Cortex of kidney (tissue), 1 donor: Measurements from ENCODE around the gene HSD17B7.
"Not testable (repeated sequence)": the region's sequence is repeated elsewhere in the genome, so short reads cannot be mapped to it uniquely, and the experiment has no call there.

Experiments
- DNase-seq: peaks from one replicate; lab custom pipeline; 2025; lab: John Stamatoyannopoulos, UW

The HSD17B7 gene, protein sequence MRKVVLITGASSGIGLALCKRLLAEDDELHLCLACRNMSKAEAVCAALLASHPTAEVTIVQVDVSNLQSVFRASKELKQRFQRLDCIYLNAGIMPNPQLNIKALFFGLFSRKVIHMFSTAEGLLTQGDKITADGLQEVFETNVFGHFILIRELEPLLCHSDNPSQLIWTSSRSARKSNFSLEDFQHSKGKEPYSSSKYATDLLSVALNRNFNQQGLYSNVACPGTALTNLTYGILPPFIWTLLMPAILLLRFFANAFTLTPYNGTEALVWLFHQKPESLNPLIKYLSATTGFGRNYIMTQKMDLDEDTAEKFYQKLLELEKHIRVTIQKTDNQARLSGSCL

GRCh38 chr1:162790303-162790984 lies at the start of gene HSD17B7:
Gene HSD17B7 (plus strand): TSS chr1:162790702. CDS start chr1:162790801, 99 bp downstream.
- DNase-seq = not testable (repeated sequence)

- DNase-seq = no peak
Measured at GRCh38 chr1:162740755-162741154, 49.7 kb upstream of the HSD17B7 start.

GRCh38 chr1:162741574-162741973 lies 48.9 kb upstream of the HSD17B7 start:
- no peak for DNase-seq

DNA sequence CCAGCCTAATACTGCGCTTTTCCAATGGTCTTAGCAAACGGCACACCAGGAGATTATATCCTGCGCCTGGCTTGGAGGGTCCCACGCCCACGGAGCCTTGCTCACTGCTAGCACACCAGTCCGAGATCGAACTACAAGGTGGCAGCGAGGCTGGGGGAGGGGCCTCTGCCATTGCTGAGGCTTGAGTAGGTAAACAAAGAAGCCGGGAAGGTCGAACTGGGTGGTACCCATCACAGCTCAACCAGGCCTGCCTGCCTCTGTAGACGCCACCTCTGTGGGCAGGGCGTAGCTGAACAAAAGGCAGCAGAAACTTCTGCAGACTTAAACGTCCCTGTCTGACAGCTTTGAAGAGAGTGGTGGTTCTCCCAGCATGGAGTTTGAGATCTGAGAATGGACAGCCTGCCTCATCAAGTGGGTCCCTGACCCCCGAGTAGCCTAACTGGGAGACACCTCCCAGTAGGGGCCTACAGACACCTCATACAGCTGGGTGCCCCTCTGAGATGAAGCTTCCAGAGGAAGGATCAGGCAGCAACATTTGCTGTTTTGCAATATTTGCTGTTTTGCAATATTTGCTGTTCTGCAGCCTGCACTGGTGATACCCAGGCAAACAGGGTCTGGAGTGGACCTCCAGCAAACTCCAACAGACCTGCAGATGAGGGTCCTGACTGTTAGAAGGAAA lies 44.1 kb upstream of the HSD17B7 start:
- not testable (repeated sequence) for DNase-seq

DNA sequence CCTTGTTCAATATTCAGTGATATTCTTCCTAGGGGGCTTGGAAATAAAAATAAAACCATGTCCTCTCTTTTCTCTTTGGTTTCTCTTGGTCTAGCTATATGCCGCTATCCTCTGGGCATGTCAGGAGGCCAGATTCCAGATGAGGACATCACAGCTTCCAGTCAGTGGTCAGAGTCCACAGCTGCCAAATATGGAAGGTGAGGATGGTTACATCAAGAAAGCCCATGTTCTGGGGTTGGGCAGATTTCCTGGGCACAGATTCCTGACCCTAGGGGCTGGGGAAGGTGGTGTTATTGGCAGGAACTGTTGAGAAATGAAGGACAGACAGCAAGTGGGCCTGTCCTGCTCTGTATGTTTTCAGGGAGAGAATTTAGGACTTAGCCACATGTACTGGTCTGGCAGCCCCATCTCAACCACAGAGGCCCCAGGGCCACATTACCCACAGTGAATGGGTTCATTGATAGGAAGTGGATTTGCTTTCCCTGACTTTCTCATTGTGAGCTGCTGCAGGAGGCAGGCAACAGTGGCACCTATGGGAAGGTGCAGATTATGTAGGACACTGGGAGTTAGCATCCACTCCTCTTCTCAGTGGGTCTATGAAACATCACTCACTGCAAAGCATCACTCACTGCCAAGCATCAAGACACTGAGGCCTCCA lies 37.4 kb upstream of the HSD17B7 start:
- DNase-seq = no peak

DNA sequence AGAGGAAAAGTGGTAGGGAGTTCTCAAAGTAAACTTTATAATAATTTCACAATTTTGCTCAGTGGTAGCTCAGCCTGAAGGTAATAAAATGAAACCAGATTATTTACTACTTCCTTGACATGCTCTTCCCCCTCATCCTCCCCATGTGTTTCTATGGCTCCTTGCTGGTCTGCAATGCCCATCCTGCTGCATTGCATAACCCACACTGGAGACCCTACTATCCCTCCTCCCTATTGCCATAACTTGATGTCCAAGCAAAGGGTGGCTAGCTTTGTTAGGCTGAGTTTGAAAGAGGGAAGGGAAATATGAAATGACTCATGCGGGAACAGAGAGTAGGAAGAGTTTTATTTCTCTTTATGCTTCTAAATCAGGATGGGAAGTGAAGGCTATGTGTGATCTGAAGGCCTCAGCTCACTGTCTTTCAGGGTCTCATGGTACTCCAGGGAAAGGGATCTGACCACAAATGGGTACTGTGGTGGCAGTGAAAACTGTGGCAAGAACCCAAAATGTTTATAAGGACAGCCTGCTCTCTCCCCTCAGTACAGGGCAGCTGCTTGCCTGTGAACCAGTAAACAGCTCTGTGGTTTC lies 36.4 kb upstream of the HSD17B7 start:
- no peak for DNase-seq

GRCh38 chr1:162755306-162755705 lies 35.2 kb upstream of the HSD17B7 start:
- no peak for DNase-seq

- DNase-seq = no peak
Measured at GRCh38 chr1:162756523-162756922, 34.0 kb upstream of the HSD17B7 start.

- DNase-seq = no peak
Measured at GRCh38 chr1:162757476-162757875, 33.0 kb upstream of the HSD17B7 start.

DNA sequence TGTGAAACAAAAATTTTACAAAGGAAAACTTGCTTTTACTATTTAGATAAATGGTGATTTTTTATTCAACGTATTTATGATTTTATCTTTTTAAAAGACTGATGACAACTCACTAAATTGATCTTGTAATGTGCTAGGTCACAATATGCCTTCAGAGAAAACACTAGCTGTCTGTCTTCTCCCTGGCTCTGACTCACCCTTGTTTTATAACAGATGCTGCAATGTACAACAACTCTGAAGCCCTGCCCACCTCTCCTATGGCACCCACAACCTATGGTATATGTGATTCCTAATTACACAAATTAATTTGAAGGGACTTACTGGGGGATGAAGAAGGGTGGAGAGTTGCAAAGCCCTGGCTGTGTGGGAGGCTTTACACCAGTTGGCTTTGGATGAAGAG lies 24.7 kb upstream of the HSD17B7 start:
- DNase-seq = no peak

GRCh38 chr1:162772571-162773154 lies 17.8 kb upstream of the HSD17B7 start:
- no peak for DNase-seq

DNA sequence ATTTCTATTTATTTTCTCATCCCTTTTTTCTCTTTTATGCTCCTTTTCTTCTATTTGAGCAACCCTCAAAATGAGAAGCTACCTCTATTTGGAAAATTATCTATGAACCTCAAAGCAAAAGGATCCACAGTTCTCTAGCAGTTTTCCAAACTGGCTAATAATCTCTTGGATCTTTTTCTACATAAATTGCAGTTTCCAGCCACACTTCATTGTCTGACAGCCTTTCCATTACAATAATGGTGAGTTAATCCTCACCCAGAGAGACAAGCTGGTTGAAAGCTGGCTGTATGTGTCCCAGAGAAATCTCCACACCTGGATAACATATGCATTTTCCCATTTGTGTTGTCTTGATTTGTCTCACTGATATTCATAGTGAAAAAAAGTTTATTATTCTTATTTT lies 16.5 kb upstream of the HSD17B7 start:
- no peak for DNase-seq

- no peak for DNase-seq
Measured at GRCh38 chr1:162779043-162779442, 11.5 kb upstream of the HSD17B7 start.

GRCh38 chr1:162782671-162783070 lies 7.8 kb upstream of the HSD17B7 start:
- DNase-seq = no peak

- not testable (repeated sequence) for DNase-seq
Measured at GRCh38 chr1:162784926-162785325, 5.6 kb upstream of the HSD17B7 start.

DNA sequence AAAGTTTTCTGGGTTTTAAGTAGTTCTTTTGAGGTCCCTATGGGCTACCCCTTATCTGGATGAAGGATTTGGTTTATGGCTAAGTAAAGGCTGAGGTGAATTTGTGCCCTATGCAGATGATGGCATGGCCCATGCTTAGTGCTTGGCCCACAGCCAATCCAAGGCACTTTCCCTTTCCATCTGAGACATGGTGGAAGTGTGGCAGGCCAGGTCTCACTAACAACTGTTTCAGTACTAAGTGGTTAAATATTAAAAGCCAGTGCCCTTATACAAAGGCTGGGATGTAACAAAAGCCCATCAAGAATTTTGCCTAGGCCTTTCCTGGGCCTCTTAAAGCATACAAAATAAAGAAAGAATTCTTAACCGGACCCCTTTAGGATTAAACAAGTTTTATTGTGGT lies 1.7 kb upstream of the HSD17B7 start:
- DNase-seq = not testable (repeated sequence)

GRCh38 chr1:162790985-162791357 lies 469 bp downstream of the HSD17B7 start:
- not testable (repeated sequence) for DNase-seq

GRCh38 chr1:162794284-162794683 lies 3.8 kb downstream of the HSD17B7 start:
- not testable (repeated sequence) for DNase-seq

DNA sequence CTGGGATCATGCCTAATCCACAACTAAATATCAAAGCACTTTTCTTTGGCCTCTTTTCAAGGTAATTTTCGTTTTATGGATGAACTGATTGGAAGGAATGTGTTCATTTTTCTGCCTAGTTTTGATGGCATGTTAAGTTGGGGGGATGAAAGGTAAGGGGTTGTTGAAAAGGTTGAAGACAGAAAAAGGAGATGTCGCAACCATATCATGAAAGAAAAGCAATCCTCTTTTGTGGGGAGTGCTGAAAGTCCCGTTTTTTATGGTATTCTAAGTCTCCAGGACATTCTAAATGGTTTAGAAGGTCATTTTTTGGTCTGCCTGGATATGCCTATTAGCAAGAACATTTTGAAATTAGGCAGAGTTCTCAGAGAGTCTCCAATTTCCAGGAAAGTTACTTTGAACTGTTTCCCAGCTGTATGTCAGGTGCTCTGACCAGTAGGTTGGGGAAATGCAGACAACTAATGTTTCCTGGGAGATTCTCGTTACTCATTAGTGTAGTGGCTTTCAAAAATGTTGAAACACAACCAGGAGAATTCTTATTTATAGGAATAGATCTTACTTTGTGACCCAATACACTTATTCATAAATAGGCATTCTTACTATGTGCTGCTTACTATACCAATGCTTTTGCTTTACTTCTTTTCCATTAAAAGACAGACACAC lies 6.2 kb downstream of the HSD17B7 start:
- not testable (repeated sequence) for DNase-seq

DNA sequence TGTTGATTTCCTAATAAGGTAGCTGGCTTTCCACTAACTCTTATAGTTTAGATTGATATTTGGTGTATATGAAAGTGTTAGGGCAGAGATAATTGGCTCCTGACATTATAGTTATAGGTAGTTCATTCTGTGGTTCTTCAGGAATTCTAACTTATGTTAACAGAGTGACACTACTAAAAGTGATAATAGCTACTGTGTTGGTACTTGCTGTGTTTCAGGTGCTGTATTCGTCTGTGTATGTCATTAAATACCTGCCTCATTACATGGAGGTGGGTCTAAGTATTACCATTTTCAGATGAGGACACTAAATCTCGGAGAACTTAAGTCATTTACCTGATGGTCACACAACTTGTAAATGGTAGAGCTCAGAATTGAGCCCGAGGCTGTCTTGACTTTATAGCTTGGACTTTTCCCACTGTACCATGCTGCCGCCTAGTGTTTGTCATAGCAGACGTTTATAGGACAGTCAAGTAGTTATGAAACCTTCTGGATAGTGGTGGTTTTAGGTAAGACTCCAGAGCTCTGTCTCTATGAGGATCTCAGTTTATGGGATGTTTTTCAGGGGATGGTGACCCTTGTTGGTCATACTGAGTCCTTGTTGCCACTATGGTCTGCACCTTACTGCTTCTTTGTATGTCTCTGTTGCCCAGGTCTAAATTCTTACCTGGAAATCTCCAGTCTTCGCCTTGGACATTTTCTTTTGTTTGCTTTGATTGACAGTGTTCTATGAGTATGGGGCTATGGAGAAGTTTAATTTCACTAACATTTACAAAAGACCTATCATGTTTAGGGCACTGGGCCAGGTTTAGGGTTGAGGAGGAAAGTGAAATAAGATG lies 9.7 kb downstream of the HSD17B7 start:
- not testable (repeated sequence) for DNase-seq
